A549 treated with CORT108297 at 1 μM for 4 hours (cell line): ENCODE measurements around the gene RCSD1. TPM values are rescaled to one million over a fixed set of nuclear protein-coding genes. Genes with fewer than 3 reads are reported as not detected.

ENCODE experiments used
- total RNA-seq: library from RNA; stranded (reverse); fragments of 200-300 nt; extraction: Qiagen RNA extraction; gene quantifications from 5 replicates; pipeline ENCODE4 v1.2.3, GENCODE V29; 2022

RCSD1 gene, protein sequence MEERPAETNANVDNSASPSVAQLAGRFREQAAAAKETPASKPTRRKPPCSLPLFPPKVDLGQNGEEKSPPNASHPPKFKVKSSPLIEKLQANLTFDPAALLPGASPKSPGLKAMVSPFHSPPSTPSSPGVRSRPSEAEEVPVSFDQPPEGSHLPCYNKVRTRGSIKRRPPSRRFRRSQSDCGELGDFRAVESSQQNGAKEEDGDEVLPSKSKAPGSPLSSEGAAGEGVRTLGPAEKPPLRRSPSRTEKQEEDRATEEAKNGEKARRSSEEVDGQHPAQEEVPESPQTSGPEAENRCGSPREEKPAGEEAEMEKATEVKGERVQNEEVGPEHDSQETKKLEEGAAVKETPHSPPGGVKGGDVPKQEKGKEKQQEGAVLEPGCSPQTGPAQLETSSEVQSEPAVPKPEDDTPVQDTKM
- 0.05 to 0.09 TPM (median 0.05 TPM) in 5 replicates for total RNA-seq

DNA sequence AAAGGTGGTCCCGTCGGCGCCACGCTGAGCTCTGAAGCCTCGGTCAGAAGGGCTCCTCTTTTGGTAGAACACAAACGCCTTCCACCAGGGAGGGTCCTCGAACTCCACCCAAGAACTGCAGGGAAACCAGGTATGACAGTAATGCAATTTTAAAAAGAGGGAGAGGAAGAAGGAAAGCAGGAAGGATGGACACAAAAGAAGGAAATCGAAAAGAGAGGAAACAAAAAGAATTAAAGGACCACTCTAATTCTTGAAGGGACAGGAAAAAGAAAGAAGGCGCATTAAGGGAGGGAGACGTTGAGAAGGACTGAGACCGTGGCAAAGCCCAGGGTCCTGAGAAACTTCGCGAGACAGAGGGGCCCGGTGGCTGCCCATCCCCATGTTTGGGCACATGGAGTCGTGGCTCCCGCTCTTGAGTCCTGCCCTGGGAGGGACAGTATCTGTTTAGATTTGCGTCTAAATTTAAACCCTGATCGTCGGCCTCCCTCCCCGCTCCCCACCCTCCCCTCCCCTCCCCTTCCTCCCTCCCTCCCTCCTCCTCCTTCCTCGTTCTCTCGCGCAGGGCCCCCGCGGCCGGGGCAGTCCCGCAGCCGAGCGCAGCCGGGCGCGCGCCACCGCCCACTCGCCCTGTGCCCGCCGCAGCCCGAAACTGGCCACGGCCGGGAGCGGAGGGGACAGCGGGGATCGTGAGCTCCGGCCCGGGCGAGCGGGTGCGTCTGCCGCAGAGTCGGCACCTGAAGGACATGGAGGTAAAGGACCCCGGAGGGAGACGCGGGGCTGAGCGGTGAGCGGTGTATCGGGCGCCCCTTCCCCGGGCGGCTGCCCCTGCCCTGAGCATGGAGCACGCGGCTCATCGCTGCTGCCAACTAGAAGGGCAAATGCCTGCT lies at the start of gene RCSD1:
Gene RCSD1 (plus strand): TSS at position 552 of the 887 bp plus-strand sequence. CDS start 192 bp downstream, at position 744.

DNA sequence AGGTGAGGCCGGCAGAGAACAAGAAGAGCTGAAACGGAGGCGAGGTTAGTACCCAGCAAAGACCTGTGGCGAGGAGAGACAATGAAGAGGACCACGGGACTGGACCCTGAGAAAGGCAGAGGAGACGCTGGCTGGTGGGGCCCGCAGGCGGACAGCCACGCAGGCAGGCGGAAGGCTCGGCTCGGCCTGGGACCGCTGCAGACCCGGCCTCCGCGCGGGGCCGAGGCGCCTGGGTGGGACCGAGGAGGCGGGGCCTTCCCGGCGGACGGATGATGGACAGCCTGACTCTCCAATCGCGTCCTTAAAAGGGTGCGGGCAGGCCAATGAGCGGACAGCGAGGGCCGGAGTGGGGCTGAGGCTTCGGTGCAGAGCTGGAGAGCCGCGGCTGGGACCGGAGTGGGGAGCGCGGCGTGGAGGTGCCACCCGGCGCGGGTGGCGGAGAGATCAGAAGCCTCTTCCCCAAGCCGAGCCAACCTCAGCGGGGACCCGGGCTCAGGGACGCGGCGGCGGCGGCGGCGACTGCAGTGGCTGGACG lies 91.7 kb downstream of the RCSD1 start, which contains the start of gene MPZL1:
Gene MPZL1 (plus strand): TSS at position 366 of the 535 bp plus-strand sequence. CDS start 170 bp downstream, outside the sequence.

Other genes with a start within 250 kb of the RCSD1 start
- 0.07 to 0.63 TPM (median 0.21 TPM) in 5 replicates for gene CD247, start 111.7 kb upstream of the RCSD1 start, total RNA-seq
- 75.8 to 101 TPM (median 87.9 TPM) in 5 replicates for gene CREG1, start 76.5 kb upstream of the RCSD1 start, total RNA-seq
- gene MPZL1, start 91.8 kb downstream of the RCSD1 start, total RNA-seq: 101 to 128 TPM (median 111 TPM) in 5 replicates